ENCODE data around the gene PINK1.

DNA sequence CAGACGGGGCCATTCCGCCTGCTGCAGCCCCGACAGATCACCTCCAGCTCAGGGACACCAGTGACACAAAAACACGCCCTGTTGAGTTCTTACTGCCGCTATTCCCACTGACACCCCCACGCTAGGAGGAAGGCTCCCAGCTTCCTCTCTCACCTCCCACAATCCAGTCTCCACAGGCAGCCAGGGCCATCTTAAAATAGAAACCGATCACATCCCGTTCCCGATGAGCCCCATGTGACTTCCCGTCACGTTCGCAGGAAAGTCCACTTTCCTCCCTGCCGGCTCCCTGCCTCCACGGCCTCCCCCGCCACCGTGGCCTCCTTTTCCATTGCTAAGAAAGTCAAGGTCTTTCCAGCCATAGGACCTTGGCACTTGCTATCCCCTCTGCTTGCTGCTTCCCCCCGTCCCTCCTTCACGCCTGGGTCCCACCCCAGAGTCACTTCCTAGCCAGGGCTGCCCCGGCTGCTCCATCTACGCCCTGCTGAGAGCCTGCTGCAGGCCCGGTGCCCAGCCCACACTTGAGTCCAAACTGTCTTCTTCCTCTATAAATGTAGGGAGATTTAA is 51.9 kb downstream of the PINK1 start:
- TF ChIP-seq, protein P1, sequence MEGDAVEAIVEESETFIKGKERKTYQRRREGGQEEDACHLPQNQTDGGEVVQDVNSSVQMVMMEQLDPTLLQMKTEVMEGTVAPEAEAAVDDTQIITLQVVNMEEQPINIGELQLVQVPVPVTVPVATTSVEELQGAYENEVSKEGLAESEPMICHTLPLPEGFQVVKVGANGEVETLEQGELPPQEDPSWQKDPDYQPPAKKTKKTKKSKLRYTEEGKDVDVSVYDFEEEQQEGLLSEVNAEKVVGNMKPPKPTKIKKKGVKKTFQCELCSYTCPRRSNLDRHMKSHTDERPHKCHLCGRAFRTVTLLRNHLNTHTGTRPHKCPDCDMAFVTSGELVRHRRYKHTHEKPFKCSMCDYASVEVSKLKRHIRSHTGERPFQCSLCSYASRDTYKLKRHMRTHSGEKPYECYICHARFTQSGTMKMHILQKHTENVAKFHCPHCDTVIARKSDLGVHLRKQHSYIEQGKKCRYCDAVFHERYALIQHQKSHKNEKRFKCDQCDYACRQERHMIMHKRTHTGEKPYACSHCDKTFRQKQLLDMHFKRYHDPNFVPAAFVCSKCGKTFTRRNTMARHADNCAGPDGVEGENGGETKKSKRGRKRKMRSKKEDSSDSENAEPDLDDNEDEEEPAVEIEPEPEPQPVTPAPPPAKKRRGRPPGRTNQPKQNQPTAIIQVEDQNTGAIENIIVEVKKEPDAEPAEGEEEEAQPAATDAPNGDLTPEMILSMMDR (IDR thresholded peaks at IDR 0.05): no peak
- TF ChIP-seq POLR2A (IDR thresholded peaks at IDR 0.05): peak in 1 of 2 donors; percentile 32
